PFSK-1 (cell line): ENCODE data around the gene RABGEF1.

ENCODE experiments used
- POLR2AphosphoS5 ChIP-seq: IDR thresholded peaks from 2 replicates; pipeline ENCODE4 v1.6.1; 2012; ENCODE audit warnings: low read depth, mild to moderate bottlenecking, control low read depth, low read length, moderate library complexity
- SIN3A ChIP-seq: IDR thresholded peaks from 2 replicates; pipeline ENCODE4 v1.6.1; 2012; ENCODE audit warnings: mild to moderate bottlenecking, low read length, moderate library complexity, borderline replicate concordance; ENCODE audit not compliant: insufficient read depth

GRCh38 chr7:66756889-66757288, 16.4 kb downstream of the RABGEF1 start:
- TF ChIP-seq POLR2AphosphoS5 (no peak), SIN3A (no peak)
